ENCODE measurements around the gene STARD3. TPM values are rescaled to one million over a fixed set of nuclear protein-coding genes. Genes with fewer than 3 reads are reported as not detected.

STARD3 gene
- total and polyA plus RNA-seq, 10 donors = 59.5 to 166 (median 100) TPM

DNA sequence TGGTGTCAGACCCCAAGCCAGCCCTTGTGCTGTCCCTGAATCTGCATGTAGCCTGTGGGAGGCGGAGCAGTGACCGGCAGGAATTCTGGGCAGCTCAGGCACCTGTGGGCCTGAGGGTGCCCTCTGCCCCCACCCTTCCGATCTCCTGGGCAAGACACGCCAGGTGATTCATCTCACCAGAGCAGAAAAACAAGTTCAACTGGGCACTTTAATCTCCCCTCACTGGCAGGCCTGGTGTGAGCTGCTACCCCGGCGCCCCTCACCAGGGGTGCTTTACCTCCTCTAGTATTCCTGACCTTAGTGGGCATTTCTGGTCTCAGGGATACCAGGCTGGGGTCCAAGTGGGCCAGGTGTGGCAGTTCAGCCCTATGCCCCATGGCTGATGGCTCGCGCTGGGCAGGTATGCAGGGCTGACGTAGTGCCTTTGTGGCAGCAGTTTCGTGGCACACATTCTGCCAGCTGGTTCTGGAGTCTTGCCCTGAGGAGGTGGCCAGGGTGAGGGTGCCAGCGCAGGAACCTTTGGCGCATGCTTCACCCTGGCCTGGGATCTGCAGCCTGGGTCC, 68.9 kb downstream of the STARD3 start:
- no peak overlapping the region for H3K27ac ChIP-seq
- peaks cover 0 to 15% (median 0%) of the 10 kb centered on the region in 6 donors for H3K4me1 ChIP-seq
- H3K4me3 ChIP-seq = no peak overlapping the region
- peaks cover 0 to 14% (median 5%) of the 10 kb centered on the region in 7 donors for H3K27me3 ChIP-seq (replicated peaks in 1 of 7)
- intact Hi-C loops (cut with DNase I; ENCODE audit: low total_unique reads) = no loop called here
- no peak for TF ChIP-seq POLR2AphosphoS5 (IDR thresholded peaks at IDR 0.05)
- TF ChIP-seq CTCF (IDR thresholded peaks at IDR 0.05 in 8 of 11, conservative IDR thresholded peaks at IDR 0.05 in 3 of 11) = no peak
- no peak for TF ChIP-seq POLR2A (IDR thresholded peaks at IDR 0.05)
- whole genome bisulfite sequencing, 5 donors = 91 to 97% (median 94%) methylated on average over 4 to 12 of the region's 12 CpGs
- peaks cover 0 to 30% (median 0%) of the 10 kb centered on the region in 6 donors for H3K36me3 ChIP-seq
- no peak for DNase-seq
- no peaks in the 10 kb centered on the region for H3K9me3 ChIP-seq

GRCh38 chr17:39706383-39706782, 69.4 kb downstream of the STARD3 start:
- H3K4me3 ChIP-seq = no peak overlapping the region
- no peak for DNase-seq
- no peaks in the 10 kb centered on the region for H3K9me3 ChIP-seq
- H3K27me3 ChIP-seq (replicated peaks in 1 of 7) = peaks cover 0 to 9% (median under 1%) of the 10 kb centered on the region in 7 donors
- no peak overlapping the region for H3K27ac ChIP-seq
- H3K4me1 ChIP-seq = peaks cover 0 to 12% (median 0%) of the 10 kb centered on the region in 6 donors
- TF ChIP-seq POLR2A (IDR thresholded peaks at IDR 0.05) (no peak), CTCF (IDR thresholded peaks at IDR 0.05 in 8 of 11, conservative IDR thresholded peaks at IDR 0.05 in 3 of 11) (no peak), POLR2AphosphoS5 (IDR thresholded peaks at IDR 0.05) (no peak)
- peaks cover 0 to 30% (median 0%) of the 10 kb centered on the region in 6 donors for H3K36me3 ChIP-seq
- intact Hi-C loops (cut with DNase I; ENCODE audit: low total_unique reads) = no loop called here
- WGBS, 5 donors = 84 to 96% (median 90%) methylated on average over 8 of the region's 8 CpGs

- WGBS, 5 donors = 62 to 80% (median 78%) methylated on average over 4 to 7 of the region's 7 CpGs
- H3K4me1 ChIP-seq = peaks cover 0 to 10% (median 0%) of the 10 kb centered on the region in 6 donors
- no peak for DNase-seq
- intact Hi-C loops (cut with DNase I; ENCODE audit: low total_unique reads) = no loop called here
- no peaks in the 10 kb centered on the region for H3K9me3 ChIP-seq
- TF ChIP-seq POLR2AphosphoS5 (IDR thresholded peaks at IDR 0.05) = no peak
- no peak for TF ChIP-seq CTCF (IDR thresholded peaks at IDR 0.05 in 8 of 11, conservative IDR thresholded peaks at IDR 0.05 in 3 of 11)
- no peak for TF ChIP-seq POLR2A (IDR thresholded peaks at IDR 0.05)
- no peak overlapping the region for H3K27ac ChIP-seq
- no peak overlapping the region for H3K4me3 ChIP-seq
- H3K36me3 ChIP-seq = peaks cover 0 to 34% (median 0%) of the 10 kb centered on the region in 6 donors
- peaks cover 0 to 3% (median 0%) of the 10 kb centered on the region in 7 donors for H3K27me3 ChIP-seq (replicated peaks in 1 of 7)
These were observed 70.0 kb downstream of the STARD3 start for GRCh38 chr17:39706921-39707337.

GRCh38 chr17:39709319-39709997, 72.5 kb downstream of the STARD3 start:
- Histone ChIP-seq H3K27ac (no peak overlapping the region), H3K4me1 (peaks cover 0 to 10% (median 0%) of the 10 kb centered on the region in 6 donors), H3K27me3 (replicated peaks in 1 of 7) (no peaks in the 10 kb centered on the region), H3K9me3 (no peaks in the 10 kb centered on the region), H3K4me3 (no peak overlapping the region), H3K36me3 (peaks cover 0 to 45% (median 0%) of the 10 kb centered on the region in 6 donors)
- no peak for TF ChIP-seq CTCF (IDR thresholded peaks at IDR 0.05 in 8 of 11, conservative IDR thresholded peaks at IDR 0.05 in 3 of 11)
- TF ChIP-seq POLR2A (IDR thresholded peaks at IDR 0.05) = no peak
- TF ChIP-seq POLR2AphosphoS5 (IDR thresholded peaks at IDR 0.05) = no peak
- DNase-seq = no peak
- intact Hi-C loops (cut with DNase I; ENCODE audit: low total_unique reads) = no loop called here
- 77 to 87% (median 83%) methylated on average over 13 to 14 of the region's 14 CpGs for WGBS, 5 donors

All from spleen (tissue), 11 donors.